HL-60/S4 treated with retinoic acid at 250 ng/mL for 4 days and 3 days (cell line): ENCODE results near the gene FHOD1.

Source experiments
- in situ Hi-C: fragments of 300-500 bp; cut with MboI; formaldehyde crosslinking; loops from 2 replicates; pipeline ENCODE4 v1.7.0; 2022; ENCODE audit warnings: low sequenced_read_pairs

FHOD1 gene

DNA sequence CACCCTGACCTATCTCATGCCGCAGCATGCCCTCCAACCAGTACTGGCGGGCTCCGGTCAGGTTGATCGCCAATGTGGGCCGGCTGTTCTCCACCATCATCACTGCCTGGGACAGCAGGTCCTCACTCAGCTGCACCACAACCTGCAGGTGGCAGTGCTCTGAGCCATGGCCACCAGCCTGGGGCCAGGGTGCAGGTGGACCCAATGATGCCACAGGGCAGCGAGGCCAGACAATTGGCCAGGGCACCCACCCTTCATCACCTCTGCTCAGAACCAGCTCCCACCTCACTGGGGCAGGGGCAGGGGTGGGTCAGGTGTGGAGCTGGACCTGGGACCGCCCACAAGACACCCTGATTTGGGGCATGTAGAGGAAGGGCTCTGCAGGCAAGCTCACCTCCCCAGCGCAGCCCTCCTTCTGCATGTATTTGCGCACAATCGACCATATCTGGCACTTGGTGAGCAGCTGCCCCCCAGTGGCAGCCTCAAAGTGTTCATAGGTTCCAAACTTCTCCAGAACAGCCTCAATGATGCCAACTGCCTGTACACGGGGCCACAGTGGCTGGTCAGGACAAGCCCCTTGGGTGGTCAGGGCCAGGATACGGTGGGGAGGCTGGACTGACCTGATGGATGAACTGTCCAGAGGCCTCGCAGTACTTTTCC, 67.7 kb downstream of the FHOD1 start:
- in situ Hi-C loops, result no loop called here
